ENCODE data around the gene DUSP5. TPM values are rescaled to one million over a fixed set of nuclear protein-coding genes. Genes with fewer than 3 reads are reported as not detected.
"Not testable (repeated sequence)": the region's sequence is repeated elsewhere in the genome, so short reads cannot be mapped to it uniquely, and the experiment has no call there.

DUSP5 gene
- total RNA-seq, 2 donors from 2014 or later: 91.9 to 147 TPM

DNA sequence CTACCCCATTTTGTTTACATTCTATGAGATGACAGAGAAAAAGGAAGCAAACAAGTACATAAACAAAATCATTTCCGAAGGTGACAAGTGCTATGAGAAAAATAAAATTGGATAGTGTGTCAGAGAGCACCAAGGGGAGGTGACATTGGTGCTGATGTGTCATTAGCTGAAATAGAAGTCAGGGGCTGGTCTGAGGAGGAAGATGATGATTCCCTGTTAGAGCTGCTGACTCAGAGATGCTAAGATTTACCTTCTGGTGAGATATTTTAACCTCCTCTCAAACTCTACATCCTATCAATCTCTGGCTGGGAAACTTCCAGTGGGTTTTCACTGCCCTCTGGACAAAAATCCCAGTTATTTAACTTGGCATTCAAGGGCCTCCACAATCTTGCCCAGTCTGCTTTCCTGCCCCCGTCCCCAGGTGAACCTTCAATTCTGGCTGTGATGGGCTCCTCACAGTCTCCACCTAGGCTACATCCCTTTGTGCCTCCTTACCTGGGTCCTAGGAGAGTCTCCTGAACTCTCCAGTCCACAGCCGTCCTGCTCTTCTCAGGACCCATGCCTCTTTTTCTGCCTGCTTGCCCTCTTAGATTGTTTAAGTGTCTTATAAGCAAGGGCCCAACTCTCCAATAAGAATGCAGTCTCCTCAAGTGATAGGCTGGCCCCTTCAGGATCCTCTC is 26.6 kb downstream of the DUSP5 start:
- no peaks in the 10 kb centered on the region for H3K9me3 ChIP-seq (ENCODE audit: control insufficient read depth, low read length, poor library complexity, severe bottlenecking)
- Mint-ChIP-seq H3K4me3 (no peak overlapping the region), H3K27me3 (no peaks in the 10 kb centered on the region), H3K36me3 (ENCODE audit: low read depth) (peaks cover 2% of the 10 kb centered on the region), H3K4me1 (peaks cover 32% of the 10 kb centered on the region), H3K27ac (peak overlapping the region; percentile 10)
- ATAC-seq (no peak), DNase-seq (no peak)

DNA sequence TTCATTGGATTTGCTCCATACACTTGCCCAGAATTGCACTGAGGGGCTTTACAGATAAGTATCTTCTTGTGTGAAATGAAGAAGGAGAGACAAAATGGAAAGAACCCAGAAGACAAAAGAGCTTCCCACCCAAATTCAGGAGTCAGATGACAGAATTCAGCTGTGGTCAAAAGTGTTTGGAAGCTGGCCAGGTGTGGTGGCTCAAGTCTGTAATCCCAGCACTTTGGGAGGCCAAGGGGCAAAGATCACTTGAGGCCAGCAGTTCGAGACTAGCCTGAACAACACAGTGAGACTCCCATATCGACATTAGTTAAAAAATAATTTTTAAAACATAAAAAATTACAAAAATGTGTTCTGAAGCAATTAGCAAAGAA is 27.1 kb downstream of the DUSP5 start:
- Mint-ChIP-seq H3K4me3 (no peak overlapping the region), H3K27me3 (no peaks in the 10 kb centered on the region), H3K36me3 (ENCODE audit: low read depth) (peaks cover 2% of the 10 kb centered on the region), H3K27ac (peak overlapping the region; percentile 10), H3K4me1 (peaks cover 35% of the 10 kb centered on the region)
- no peak for ATAC-seq
- no peaks in the 10 kb centered on the region for H3K9me3 ChIP-seq (ENCODE audit: control insufficient read depth, low read length, poor library complexity, severe bottlenecking)
- DNase-seq: no peak

DNA sequence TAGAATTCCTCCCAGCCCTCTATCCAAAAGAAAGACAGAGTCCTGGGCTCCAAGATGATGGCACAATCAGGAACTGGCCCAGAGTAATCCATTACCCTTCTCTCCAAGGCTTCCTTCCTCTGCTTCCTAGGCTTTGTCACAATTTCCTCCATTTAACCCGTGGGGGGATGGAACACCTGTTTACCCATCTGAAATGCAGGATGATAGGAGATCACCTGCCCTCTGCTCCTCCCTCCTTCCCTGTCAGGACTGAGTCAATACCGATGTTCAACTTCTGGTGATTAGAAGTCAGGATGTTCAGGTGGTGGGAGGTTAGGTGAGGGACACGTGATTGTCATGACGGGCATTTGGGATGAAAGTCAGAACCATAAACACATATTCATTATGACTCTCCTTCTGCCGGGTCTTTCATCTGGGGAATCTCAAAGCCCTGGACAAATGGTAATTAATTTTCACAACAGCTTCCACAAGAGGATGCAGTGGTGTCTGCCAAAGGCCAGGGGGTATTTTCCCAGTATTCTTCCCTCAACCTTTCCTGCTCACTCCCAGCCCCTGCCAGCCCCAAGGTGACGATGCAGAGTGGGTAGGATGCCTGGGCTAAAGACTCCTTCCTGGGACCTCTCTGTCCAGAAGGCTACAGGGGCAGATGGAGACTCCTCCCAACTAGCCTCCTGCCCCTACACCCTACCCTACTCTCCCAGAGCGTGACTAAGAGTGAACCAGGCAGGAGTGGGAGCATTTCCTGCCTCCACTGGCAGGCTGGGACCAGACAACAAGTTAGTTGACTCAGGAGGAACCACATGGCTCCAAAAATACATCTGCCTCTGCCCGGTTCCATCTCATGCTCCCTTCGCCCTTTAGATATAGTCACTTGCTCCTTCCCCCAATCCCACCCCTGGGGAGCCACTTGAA is 27.9 kb downstream of the DUSP5 start:
- Mint-ChIP-seq H3K4me3 (no peak overlapping the region), H3K4me1 (peaks cover 40% of the 10 kb centered on the region), H3K27ac (peak overlapping the region; percentile 11), H3K27me3 (no peaks in the 10 kb centered on the region), H3K36me3 (ENCODE audit: low read depth) (peaks cover 2% of the 10 kb centered on the region)
- H3K9me3 ChIP-seq (ENCODE audit: control insufficient read depth, low read length, poor library complexity, severe bottlenecking): no peaks in the 10 kb centered on the region
- ATAC-seq: no peak
- no peak for DNase-seq

DNA sequence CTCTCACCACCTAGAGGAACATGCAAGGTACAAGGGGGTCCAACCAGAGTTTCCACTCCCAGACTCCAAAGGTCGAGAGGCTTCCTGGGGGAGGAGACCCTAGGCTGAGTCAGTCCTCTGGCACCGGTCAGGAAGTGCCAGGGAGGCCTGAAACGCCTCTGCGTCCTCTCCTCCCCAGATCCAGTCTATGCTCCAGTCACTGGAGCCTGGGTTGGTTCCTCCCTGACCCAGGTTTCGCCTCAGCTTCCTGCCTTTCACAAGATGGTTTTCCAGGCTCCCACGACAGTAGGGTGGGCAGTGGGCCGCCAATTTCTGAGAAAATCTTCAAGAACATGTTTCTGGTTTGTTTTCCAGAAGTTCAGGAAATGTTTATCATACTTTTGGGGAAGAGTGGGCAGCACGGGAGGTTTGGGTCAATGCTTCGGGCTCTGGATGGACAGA is 30.0 kb downstream of the DUSP5 start:
- ATAC-seq (no peak), DNase-seq (no peak)
- H3K27ac Mint-ChIP-seq: peak overlapping the region; percentile 77
- H3K4me3 Mint-ChIP-seq: no peak overlapping the region
- no peaks in the 10 kb centered on the region for H3K9me3 ChIP-seq (ENCODE audit: control insufficient read depth, low read length, poor library complexity, severe bottlenecking)
- H3K36me3 Mint-ChIP-seq (ENCODE audit: low read depth): peaks cover 2% of the 10 kb centered on the region
- no peaks in the 10 kb centered on the region for H3K27me3 Mint-ChIP-seq
- H3K4me1 Mint-ChIP-seq: peaks cover 34% of the 10 kb centered on the region

DNA sequence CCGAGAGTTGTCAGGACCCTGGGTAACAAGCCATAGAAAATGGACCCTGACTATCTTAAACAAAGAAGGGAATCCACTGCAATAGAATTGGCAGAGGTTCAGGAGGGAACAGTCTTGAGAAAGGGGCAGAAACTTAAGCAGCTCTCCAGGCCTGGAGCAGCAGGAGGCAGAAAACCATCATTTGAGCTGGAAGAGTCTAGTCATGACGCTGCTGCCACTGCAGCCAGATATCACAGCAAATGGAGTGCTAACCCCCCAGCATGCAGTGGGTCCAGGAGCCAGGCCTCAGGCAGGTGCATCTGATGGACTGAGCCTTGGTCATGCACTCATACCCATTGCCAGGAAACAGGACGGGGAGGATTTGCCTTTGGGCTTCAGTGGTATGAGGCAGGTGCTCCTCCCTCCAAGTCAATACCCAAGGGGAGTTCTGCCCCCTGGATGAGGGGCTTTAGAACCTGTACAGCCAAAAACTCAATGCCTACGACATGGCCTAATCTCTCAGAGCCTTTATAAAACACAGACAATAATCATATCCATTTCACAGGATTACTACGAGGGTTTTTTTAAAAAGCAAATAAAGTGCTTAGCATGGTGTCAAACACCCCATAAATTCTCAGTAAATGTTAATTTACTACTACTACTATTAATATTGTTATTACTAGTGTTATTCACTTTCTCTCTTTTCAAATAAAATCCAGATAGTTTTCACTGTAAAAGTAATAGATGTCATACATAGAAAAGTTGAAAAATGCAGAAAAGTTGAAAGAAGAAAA is 30.7 kb downstream of the DUSP5 start:
- Mint-ChIP-seq H3K4me3 (peak overlapping the region; percentile 19), H3K27ac (peak overlapping the region; percentile 77), H3K27me3 (no peaks in the 10 kb centered on the region), H3K4me1 (peaks cover 32% of the 10 kb centered on the region), H3K36me3 (ENCODE audit: low read depth) (peaks cover 1% of the 10 kb centered on the region)
- DNase-seq: no peak
- no peak for ATAC-seq
- H3K9me3 ChIP-seq (ENCODE audit: control insufficient read depth, low read length, poor library complexity, severe bottlenecking): no peaks in the 10 kb centered on the region

DNA sequence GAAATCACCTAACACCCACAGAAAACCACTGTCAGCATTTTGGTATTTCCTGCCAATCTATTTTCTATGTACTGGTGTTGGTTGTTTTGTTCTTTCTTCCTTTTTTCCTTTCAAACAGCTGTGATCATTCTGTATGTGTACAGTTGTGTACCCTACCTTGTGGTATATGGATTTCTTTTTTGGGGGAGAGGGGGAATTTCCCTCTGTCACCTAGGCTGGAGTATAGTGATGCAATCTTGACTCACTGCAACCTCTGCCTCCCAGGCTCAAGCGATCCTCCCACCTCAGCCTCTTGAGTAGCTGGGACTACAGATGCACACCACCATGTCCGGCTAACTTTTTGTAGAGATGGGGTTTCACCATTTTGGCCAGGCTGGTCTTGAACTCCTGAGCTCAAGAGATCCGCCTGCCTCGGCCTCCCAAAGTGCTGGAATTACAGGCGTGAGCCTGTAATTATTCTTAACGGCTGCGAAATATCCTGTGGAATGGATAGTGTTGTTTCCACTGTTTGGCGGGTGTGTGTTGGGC is 31.4 kb downstream of the DUSP5 start:
- peak; percentile 83 for ATAC-seq
- H3K27ac Mint-ChIP-seq: peak overlapping the region; percentile 77
- not testable (repeated sequence) for DNase-seq; H3K9me3 ChIP-seq (ENCODE audit: control insufficient read depth, low read length, poor library complexity, severe bottlenecking); H3K36me3 Mint-ChIP-seq (ENCODE audit: low read depth); H3K27me3 Mint-ChIP-seq
- H3K4me1 Mint-ChIP-seq: peaks cover 26% of the 10 kb centered on the region
- H3K4me3 Mint-ChIP-seq: peak overlapping the region; percentile 19

DNA sequence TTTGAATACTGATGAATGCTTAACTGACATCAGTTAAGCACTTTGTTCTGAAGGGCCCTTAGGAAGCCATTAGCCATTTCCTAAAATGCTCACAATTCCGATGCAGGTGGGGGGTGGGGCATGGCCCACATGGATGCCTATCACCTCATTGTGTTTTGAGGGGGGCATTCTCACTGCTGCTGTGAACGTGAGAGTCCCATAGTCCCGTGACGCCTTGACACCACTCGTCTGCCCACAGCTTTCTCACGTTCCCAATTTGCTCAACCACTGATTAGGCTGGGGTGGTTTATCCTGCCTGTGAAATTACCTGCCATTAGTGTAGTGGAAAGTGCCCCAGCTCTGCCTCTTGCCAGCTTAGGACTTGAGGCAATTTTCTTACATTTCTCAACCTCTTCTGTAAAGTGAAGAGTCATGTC is 31.9 kb downstream of the DUSP5 start:
- peak in 1 of 3 donors; percentile 22 for DNase-seq
- peak overlapping the region; percentile 77 for H3K27ac Mint-ChIP-seq
- no peaks in the 10 kb centered on the region for H3K9me3 ChIP-seq (ENCODE audit: control insufficient read depth, low read length, poor library complexity, severe bottlenecking)
- H3K4me3 Mint-ChIP-seq: peak overlapping the region; percentile 31
- peaks cover 25% of the 10 kb centered on the region for H3K4me1 Mint-ChIP-seq
- peak; percentile 63 for ATAC-seq
- H3K27me3 Mint-ChIP-seq: no peaks in the 10 kb centered on the region
- no peaks in the 10 kb centered on the region for H3K36me3 Mint-ChIP-seq (ENCODE audit: low read depth)

DNA sequence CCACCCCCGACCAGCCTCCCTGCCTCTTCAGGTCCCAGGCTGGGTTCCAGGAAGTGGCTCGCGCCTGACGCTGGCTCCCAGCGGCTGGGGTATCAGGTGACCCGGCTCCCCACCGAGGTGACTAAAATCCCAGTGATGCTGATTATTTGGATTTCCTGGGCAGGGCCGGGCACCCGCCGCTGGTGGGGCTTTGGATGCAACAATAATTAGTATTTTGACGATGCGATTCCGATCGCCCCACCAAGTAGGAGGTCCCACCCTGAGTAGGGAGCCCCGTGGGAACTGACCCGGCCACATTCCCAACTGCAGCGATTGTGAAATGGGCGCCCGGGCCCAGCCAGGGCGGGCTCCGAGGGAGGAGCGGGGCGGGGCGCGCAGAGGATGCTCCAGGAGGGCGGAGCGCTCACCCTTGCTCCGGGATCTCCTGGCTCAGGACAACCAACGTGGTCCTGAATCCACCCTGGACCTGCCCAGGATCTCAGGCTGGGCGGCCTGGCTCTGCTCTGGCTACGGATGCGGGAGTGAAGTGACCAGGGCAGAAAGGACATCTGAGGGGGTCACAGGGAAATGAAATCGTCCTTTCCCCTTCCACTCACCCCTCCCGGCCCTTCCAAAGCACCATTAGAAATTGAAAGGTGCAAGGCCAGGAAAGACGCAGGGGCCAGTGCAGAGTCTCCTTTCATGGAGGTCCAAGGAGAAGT is 32.6 kb downstream of the DUSP5 start:
- H3K4me1 Mint-ChIP-seq: peaks cover 25% of the 10 kb centered on the region
- H3K27ac Mint-ChIP-seq: no peak overlapping the region
- H3K4me3 Mint-ChIP-seq: peak overlapping the region; percentile 31
- H3K36me3 Mint-ChIP-seq (ENCODE audit: low read depth): no peaks in the 10 kb centered on the region
- DNase-seq (no peak), ATAC-seq (no peak)
- H3K9me3 ChIP-seq (ENCODE audit: control insufficient read depth, low read length, poor library complexity, severe bottlenecking): no peaks in the 10 kb centered on the region
- no peaks in the 10 kb centered on the region for H3K27me3 Mint-ChIP-seq

DNA sequence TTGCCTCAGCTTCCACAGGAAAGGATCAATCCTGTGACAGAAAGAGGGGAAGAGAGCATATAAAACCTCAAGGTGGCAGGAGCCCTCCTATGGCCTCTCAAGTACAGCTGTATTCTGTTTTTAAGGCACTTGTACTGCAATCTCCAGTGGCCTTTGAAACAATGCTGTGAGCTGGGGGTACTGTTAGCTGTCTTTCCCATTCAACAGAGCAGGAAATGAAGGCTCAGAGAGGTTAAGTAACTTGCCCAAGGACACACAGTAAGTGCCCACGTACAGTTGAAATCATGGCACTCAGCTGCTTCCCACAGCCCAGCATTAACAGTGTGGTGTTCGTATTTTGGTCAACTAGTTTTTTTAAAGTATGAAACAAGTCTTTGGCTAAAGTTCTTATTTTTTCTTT is 34.0 kb downstream of the DUSP5 start:
- DNase-seq (no peak), ATAC-seq (no peak)
- Mint-ChIP-seq H3K27me3 (no peaks in the 10 kb centered on the region), H3K36me3 (ENCODE audit: low read depth) (no peaks in the 10 kb centered on the region), H3K27ac (no peak overlapping the region), H3K4me3 (no peak overlapping the region), H3K4me1 (peaks cover 35% of the 10 kb centered on the region)
- no peaks in the 10 kb centered on the region for H3K9me3 ChIP-seq (ENCODE audit: control insufficient read depth, low read length, poor library complexity, severe bottlenecking)

DNA sequence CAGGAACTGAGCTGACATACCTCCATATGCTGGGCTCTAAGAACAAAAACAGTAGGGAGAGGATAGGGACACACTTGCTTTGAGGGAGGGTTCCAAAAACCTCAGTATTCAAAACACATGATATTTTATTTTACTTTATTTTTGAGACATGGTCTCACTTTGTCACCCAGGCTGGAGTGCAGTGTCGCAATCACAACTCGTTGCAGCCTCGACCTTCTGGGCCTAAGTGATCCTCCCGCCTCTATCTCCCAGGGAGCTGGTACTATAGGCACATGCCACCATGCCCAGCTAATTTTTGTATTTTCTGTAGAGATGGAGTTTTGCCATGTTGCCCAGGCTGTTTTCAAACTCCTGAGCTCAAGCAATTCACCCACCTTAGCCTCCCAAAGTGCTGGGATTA is 34.9 kb downstream of the DUSP5 start:
- peaks cover 37% of the 10 kb centered on the region for H3K4me1 Mint-ChIP-seq
- H3K9me3 ChIP-seq (ENCODE audit: control insufficient read depth, low read length, poor library complexity, severe bottlenecking): not testable (repeated sequence)

DNA sequence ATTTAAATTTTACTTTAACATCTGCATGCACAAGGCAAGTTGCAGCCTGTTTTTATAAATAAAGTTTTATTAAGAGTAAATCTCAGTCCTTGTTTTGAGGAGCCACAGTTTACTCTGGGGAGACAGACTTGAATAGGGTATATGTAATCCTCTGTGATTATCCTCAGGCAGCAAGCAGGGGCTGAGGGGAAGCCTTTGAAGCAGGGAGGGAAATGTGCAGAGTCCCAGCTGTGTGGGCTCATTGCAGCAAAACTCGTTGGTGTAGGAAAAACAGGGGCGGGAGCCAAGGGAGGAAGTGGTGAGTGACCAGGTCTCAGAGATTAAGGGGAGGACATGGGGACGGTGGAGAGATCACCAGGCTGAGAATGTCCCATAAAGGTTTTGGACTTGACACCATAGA is 35.4 kb downstream of the DUSP5 start:
- no peak for ATAC-seq
- no peak overlapping the region for H3K4me3 Mint-ChIP-seq
- H3K27me3 Mint-ChIP-seq: no peaks in the 10 kb centered on the region
- no peaks in the 10 kb centered on the region for H3K9me3 ChIP-seq (ENCODE audit: control insufficient read depth, low read length, poor library complexity, severe bottlenecking)
- peaks cover 33% of the 10 kb centered on the region for H3K4me1 Mint-ChIP-seq
- H3K27ac Mint-ChIP-seq: no peak overlapping the region
- H3K36me3 Mint-ChIP-seq (ENCODE audit: low read depth): peaks cover 2% of the 10 kb centered on the region
- no peak for DNase-seq

More for the DNA sequence above, 34.9 kb downstream of the DUSP5 start:
- H3K27ac Mint-ChIP-seq; H3K27me3 Mint-ChIP-seq; ATAC-seq; H3K36me3 Mint-ChIP-seq (ENCODE audit: low read depth); H3K4me3 Mint-ChIP-seq; DNase-seq: not testable (repeated sequence)

DNA sequence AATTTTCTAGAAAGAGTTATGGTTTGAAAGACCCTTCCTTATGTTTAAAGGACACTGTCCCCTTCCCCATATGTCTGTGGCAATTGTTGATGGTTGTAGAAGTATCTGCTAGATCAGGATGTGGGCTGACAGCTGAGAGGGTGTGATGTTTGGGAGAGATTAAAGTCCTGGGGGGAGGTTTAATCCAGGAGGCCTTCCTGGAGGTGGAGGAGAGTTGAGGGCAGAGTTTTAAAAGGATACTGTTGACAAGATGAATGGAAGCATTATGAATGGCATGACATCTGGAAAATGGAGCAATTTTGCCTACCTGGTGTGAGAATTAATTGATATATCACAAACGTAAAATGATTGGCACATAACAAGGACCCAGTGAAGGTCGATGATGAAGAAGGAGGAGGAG is 36.9 kb downstream of the DUSP5 start:
- Mint-ChIP-seq H3K36me3 (ENCODE audit: low read depth) (peaks cover 2% of the 10 kb centered on the region), H3K4me1 (peaks cover 27% of the 10 kb centered on the region), H3K27me3 (no peaks in the 10 kb centered on the region), H3K4me3 (no peak overlapping the region), H3K27ac (peak overlapping the region; percentile 78)
- ATAC-seq (no peak), DNase-seq (no peak)
- no peaks in the 10 kb centered on the region for H3K9me3 ChIP-seq (ENCODE audit: control insufficient read depth, low read length, poor library complexity, severe bottlenecking)

Measured in T-helper 17 cell (primary cell).